AG09309 (cell line): ENCODE data around the gene CA10.

Experiments used
- DNase-seq: peaks from one replicate; pipeline ENCODE4 v3.0.0-alpha.2; 2010; ENCODE audit warnings: low read depth
- H3K4me3 ChIP-seq: 2 replicates; pipeline ENCODE4 v1.5.1; 2011; ENCODE audit warnings: mild to moderate bottlenecking, low read depth, low read length, moderate library complexity; ENCODE audit not compliant: control insufficient read depth
- CTCF ChIP-seq: IDR thresholded peaks from 2 replicates; pipeline ENCODE4 v1.5.1; 2011; ENCODE audit warnings: mild to moderate bottlenecking, low read depth, low read length, inconsistent platforms; ENCODE audit not compliant: insufficient read depth, control insufficient read depth; ENCODE audit errors: missing control alignments

Gene CA10

GRCh38 chr17:52158450-52159042, at the start of gene CA10:
CA10 (minus strand) TSS chr17:52158714.
- DNase-seq, result no peak
- TF ChIP-seq CTCF, result no peak
- no peak within 1 kb of the TSS for H3K4me3 ChIP-seq

GRCh38 chr17:52207796-52208195, 49.3 kb upstream of the CA10 start:
- H3K4me3 ChIP-seq, result no peak overlapping the region
- TF ChIP-seq CTCF, result no peak
- no peak for DNase-seq

GRCh38 chr17:52202520-52203080, 44.1 kb upstream of the CA10 start:
- TF ChIP-seq CTCF, result no peak
- DNase-seq, result no peak
- H3K4me3 ChIP-seq, result no peak overlapping the region

- H3K4me3 ChIP-seq, result no peak overlapping the region
- DNase-seq, result no peak
- no peak for TF ChIP-seq CTCF
Observed at GRCh38 chr17:52201767-52202519, 43.4 kb upstream of the CA10 start.

GRCh38 chr17:52191491-52191890, 33.0 kb upstream of the CA10 start:
- no peak overlapping the region for H3K4me3 ChIP-seq
- no peak for DNase-seq
- TF ChIP-seq CTCF, result no peak

GRCh38 chr17:52181782-52182181, 23.3 kb upstream of the CA10 start:
- no peak for TF ChIP-seq CTCF
- H3K4me3 ChIP-seq, result no peak overlapping the region
- DNase-seq, result no peak
